NCI-H1417 (cell line): Measurements from ENCODE around the gene CRIM1.

Source experiments
- DNase-seq, 3 experiments: peaks; one replicate each; lab custom pipeline; 2025; lab: John Stamatoyannopoulos, UW

The CRIM1 gene

DNA sequence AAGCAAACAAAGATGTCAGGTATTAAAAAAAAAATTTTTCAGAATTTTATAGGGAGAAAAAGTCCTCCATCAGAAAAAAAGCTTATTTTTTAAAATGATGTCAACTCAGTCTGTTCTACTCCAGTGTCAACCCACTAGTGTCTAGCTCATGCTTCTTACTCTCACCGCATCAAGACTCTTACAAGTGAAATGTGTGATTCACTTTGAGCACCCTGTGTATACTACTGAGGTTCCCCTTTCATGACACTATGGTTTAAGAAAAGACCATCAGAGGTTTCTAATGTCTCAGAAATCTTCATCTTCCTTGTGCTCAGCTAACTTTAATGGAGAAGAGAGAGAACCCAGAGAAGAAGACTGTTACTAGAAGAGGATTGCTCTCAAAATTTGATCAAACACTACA is 199.0 kb downstream of the CRIM1 start:
- DNase-seq = no peak

- no peak for DNase-seq
Measured at GRCh38 chr2:36555789-36556188, 200.2 kb downstream of the CRIM1 start.

- DNase-seq = no peak
Measured at GRCh38 chr2:36556842-36557241, 201.3 kb downstream of the CRIM1 start.

DNA sequence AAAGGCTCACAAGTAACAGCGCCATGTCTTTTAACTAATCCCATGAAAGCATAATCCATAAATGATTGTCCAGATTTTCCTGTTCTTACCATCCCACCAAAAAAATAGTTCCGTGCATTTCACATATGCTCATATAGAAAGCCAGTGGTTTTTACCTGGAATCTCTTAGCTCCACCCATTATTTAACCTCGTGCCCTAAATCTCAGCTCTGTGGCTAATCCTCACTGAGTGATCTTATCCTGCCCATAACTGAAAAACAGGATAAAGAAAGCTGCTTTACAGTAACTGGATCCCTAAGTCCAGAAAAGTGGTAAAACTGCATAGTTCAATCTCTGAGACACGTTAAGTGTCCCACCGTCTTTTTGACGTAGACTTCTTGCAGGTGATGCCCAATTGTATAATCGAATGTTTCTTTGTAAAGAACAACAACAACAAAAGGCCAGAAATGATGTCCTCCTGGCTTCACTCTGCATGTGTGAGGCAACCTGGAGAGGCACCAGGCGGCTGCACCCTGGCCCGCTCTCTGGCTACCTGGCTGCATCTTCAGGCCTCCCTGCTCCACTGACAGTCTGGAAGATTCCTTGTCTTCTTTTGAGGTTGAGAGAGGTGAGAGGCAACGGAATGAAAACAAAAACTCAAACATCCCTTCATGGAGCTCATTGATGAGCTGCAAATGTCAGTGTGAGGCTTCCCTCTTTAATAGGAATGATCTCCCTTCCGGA is 203.8 kb downstream of the CRIM1 start:
- DNase-seq = no peak

GRCh38 chr2:36560726-36561125 is 205.1 kb downstream of the CRIM1 start:
- no peak for DNase-seq

DNA sequence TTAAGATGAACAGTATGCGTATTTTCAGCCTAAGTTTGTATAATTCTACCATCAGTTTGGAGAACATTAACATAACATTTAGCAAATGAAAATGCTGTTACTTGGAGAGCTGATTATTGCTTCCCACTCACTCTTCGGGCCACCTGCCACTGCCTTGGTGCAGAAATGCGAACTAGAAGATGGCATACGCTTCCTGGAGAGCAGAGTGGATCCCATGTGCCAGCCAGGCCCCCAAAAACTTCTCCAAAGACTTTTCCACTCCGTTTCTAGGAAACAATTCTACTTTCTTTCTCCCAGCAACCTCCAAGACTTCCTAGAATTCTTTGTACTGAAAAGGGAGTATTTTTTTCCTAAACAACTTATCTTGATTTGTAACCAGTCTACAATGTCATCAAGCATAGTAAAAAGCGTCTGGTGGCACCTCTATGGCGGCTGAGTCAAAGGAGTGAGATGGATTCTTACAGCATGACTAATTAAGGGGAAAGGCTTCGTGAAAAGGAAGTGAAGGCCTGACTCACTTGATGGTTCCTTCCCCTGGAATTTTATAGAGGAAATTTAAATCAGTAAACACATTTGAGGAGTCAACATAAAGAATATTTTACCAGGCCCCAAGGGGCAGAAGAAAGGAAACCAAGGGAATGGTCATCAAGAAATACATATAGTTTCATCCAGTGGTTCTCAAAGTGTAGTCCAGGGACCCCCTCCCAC is 205.8 kb downstream of the CRIM1 start:
- DNase-seq = no peak

DNA sequence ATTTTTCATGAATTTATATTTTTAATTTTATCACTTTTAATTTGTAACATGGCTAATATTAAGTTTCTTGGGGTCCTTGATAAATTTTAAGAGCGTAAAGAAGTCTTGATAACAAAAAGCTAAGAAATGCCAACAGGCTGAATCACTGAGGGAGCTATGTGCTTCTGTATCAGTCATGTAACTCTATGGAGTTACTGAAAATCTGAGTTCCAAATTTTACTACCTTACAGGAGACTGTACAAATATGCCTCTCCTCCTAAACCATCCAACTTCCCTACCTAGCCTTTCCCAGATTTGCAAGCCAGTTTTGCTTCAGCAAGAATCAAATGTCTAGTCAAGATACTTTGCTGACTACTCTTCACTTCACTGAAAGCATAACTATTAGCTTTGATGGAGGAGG is 206.7 kb downstream of the CRIM1 start:
- no peak for DNase-seq

- DNase-seq = no peak
Measured at GRCh38 chr2:36562973-36563532, 207.5 kb downstream of the CRIM1 start.

GRCh38 chr2:36564377-36564930 is 208.9 kb downstream of the CRIM1 start:
- DNase-seq = no peak

DNA sequence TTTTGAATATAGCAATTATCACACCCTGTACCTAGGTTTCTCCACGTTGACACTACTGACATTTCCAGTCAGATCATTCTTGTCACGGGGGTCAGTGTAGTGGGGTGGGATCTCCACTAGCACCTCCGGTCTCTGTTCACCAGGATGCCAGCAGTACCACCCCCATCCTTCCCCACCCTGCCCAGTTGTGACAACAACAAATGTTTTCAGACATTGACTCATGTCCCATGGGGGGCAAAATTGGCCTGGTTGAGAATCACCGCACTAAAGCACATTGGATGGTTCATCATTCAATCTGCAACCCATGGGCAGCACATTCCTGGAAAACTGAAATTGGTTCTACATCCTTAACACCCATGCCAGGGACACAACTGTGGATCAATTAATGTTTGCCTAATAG is 210.1 kb downstream of the CRIM1 start:
- DNase-seq = no peak

DNA sequence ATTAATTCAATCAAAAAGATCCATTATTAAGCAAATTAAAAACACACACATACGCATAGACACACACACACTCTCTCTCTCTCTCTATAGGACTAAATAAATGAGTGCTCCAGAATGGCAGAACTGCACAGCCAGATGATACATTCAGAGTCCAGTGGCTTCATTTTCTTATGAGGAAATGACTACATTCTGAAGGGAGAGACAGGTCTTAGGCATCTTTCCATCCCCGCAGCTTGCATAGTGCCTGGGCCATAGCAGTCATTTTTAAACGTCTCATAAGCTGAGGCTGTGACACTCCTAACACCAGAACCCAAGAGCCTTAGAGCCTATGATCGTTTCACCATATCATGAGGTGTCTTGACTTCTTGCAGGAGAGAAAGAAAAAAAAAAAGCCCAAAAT is 211.3 kb downstream of the CRIM1 start:
- DNase-seq = no peak

DNA sequence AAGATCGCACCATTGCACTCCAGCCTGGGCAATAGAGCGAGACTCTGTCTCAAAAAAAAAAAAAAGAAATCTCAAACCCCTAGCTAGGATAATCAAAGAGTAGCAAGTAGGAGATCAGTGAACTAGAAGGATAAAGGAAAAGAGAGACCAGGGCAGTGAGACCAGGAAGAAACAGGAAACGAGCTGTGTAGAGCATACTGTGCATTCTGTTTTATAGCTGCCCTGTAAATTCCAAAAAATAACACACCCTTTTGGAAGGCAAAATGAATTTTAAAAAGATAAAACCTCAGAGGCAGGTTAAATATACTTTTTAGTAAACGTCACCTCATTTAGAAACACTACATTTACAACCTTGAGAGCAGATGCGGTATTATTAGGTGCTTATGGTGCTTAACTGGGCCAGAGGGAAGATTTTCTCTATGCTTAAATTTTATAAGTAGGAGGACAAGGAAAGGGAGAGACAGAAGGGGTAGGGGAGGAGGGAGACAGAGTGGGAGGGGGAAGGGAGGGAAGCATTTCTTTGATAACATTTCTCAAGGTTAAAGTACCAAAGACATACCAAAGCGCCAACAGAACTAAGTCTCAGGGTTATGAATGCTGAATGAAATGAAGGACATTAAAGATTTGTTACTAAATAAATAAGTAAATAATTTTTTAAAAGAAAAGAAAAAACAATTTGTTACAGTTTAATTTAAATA is 212.3 kb downstream of the CRIM1 start:
- DNase-seq = no peak

DNA sequence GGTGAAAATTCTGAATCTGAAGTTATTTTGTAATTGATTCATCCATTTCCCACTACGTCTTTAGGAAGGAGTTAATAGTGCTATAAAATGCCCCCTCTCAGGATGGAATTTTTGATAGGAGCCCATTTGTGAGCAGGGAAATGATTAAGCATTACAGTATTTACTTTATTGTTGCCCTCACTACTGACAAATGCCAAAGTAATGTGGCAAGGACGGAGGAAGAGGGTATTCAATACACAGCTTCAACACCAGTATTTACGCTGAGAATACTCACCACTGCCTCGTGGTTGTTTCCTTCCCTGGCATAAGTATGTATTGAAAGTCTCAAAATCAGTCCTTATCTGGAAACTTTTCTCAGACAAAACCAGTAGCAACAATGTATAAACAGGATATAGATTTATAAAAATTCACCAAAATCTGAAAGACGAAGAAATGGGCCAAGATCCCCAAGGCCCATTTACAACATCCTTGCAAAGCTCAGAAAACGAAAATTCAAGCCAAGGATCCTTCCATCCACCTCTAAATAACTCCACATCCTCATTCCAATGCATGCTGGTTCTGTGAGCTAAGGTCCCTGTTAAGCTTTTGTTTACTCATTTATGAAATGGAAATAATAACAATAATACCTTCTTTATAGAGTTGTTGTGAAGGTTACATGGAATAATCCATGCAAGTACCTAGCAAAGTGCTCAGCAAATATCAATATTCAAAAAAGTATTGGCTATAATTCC is 213.1 kb downstream of the CRIM1 start:
- no peak for DNase-seq

DNA sequence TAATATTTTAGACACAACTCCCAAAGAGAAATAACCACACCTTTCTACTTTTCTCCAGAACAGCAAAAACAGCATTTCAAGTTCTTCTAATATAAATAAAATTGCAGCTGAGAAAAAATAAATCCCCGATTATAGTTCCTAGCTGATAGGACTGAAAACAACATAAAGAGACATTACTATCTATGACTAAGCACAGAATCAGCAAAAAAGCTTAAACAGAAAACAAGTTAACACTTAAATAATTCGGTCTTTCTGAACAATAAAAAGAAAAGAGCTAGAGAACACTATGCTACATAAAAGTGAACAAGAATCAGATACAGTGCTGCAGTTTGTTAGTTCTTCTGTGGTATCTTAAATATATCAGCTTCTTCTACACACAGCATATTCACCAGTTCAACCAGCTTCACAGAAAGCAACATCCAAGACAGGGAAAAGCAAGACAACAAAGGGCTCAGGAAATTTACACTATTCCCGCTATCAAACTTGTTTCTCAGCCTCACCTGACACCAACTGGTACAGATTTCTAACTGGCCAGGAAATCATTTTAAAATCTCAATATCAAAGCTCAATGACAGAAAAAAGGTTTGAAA is 213.8 kb downstream of the CRIM1 start:
- no peak for DNase-seq

DNA sequence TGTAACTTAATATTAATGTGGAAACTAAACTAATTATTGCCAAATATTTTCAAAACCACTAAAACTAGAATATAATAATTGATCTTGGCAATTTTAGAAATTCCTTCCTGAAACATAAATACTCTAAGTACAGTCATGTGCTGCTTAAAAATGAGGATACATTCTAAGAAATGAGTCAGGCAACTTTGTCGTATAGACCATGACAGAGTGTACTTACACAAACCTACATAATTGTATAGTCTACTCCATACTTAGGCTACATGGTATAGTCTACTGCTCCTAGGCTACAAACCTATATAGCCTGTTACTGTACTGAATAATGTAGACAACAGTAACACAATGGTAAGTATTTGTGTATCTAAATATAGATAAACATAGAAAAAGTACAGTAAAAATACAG is 214.8 kb downstream of the CRIM1 start:
- no peak for DNase-seq

GRCh38 chr2:36572054-36572718 is 216.6 kb downstream of the CRIM1 start:
- DNase-seq = no peak

GRCh38 chr2:36572719-36573059 is 217.1 kb downstream of the CRIM1 start:
- no peak for DNase-seq

GRCh38 chr2:36573165-36573564 is 217.6 kb downstream of the CRIM1 start:
- no peak for DNase-seq

GRCh38 chr2:36574560-36574959 is 219.0 kb downstream of the CRIM1 start:
- DNase-seq = no peak

DNA sequence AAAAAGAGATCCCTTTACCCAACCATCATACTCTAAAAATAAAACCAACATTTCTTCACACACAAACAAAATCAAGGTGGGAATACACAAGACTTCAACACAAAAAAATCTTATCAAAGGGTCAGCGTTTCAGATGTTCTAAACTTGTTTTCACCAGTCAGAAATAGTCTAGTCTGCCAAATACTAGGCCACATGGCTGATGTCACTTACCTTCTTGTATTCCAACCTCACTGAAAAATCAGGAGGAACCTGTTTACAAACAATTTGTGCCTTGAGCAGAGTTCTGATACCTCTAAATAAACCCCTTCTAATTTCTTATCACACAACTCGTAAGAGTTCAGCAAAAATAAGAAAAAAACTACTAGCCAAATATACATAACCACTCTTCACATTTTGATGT is 222.3 kb downstream of the CRIM1 start:
- DNase-seq = no peak
